Eye (tissue), 1 donor: ENCODE data around the gene CAMK2D.
A peak's percentile ranks its signal among the peaks of the same experiment; 100 is the strongest.

Experiments
- DNase-seq: peaks from one replicate; pipeline ENCODE4 v3.0.0-alpha.2; 2015

CAMK2D gene

GRCh38 chr4:113682730-113683537 is 78.6 kb downstream of the CAMK2D start:
- no peak for DNase-seq

DNA sequence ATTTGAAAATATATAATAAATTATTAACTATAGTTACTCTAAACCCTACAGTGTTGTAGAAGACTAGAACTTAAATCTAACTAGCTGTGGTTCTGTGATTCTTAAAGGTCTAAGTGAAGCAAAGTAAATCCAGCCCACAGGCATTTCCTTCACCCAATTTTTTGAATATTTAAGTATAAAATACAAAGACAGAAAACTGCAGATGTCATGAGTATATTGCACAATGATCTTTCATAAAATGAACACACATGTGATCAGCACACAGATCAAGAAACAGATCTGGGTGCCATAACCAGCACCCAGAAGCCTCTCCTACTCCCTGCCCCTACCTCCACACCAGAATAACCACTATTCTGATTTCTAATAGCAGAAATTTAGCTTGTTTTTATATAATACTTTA is 82.9 kb downstream of the CAMK2D start:
- no peak for DNase-seq

- no peak for DNase-seq
These were observed 84.2 kb downstream of the CAMK2D start for GRCh38 chr4:113677325-113677724.

GRCh38 chr4:113675731-113676697 is 85.5 kb downstream of the CAMK2D start:
- DNase-seq: no peak

GRCh38 chr4:113674733-113675132 is 86.8 kb downstream of the CAMK2D start:
- DNase-seq: peak; percentile 70

DNA sequence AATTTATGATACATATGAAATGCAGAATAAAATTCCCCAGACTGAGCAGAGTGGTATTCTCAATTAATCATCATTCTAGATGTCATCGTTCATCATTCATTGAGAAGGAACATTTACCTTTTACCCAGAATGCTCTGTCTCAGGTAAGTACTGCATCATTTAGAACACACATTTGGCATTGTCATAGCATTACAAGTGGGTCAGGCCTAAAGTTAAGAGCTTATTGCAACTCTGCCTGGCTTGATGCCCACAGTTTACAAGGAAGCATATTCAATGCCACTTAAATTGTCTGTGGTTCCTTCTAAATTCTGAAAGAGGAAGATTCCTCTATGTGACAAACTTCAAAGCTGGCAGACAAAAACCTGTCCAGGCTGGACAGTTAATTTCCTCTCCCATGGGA is 87.3 kb downstream of the CAMK2D start:
- no peak for DNase-seq

DNA sequence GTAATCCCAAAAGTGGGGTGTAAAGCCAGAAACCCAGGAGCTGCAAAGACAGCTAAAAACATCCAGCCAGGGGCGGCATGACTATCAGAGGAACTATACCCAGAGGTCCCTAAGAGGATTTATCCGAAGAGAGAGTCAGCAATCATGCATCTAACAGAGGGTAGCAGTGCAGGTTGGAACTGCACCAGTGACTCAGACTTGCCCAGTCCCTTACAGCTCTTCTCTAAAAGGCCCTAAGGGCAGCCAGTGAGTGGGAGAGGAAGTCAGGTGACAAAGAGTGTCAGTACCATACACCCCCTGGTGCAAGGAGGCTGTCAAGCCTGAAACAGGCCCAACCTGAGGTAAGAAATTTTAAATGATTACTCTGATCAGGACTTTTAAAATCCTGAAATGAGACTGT is 88.1 kb downstream of the CAMK2D start:
- DNase-seq: no peak

DNA sequence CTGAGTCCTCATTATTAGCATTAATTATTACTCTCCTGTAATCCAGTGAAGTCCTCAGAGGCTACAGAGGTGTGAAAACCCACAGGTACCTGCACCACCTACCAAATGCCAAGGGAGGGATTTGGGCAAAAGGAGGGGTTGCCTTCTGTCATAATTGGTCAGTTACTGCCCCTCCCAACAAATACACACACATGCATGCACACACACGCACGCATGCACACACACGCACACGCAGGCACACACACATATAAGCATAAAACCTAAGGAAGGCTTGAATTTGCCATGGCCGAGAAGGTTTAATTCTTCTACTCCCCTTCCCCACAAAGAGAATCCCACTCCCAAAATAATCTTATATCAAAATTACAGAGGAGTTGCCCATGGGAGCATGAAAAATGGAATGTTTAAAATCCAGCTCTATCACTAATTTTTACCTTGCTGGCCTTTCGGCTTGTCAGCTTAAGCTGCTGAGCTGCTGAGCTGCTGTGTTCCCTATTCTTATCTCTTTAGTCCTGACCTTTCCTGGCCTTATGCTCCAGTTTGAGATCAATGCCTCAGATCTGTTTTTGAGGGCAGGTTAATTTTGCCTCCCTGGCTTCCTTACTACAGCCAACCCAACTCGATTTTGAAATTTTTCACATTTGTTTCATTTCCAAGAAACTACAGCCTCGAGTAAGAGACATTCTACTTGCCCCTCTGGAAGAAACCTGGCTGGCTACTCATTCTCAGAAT is 95.0 kb downstream of the CAMK2D start:
- no peak for DNase-seq

DNA sequence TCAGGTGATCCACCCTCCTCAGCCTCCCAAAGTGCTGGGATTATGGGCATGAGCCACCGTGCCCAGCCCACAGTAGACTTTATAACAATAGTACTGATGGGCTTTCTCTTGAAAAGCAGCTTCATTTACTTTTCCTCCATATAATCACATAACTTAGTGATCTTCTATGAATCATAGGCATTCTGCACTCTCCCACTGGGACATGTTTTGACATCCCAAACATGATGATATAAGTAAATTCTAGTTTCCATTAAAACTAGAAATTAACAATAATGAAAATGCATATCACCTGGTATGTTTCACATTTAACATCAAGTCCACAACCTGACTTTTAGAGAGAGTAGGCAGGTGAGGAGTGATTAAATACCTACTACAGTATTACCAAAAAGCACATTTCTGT is 96.5 kb downstream of the CAMK2D start:
- no peak for DNase-seq

- DNase-seq: no peak
These were observed 99.0 kb downstream of the CAMK2D start for GRCh38 chr4:113662581-113662980.

DNA sequence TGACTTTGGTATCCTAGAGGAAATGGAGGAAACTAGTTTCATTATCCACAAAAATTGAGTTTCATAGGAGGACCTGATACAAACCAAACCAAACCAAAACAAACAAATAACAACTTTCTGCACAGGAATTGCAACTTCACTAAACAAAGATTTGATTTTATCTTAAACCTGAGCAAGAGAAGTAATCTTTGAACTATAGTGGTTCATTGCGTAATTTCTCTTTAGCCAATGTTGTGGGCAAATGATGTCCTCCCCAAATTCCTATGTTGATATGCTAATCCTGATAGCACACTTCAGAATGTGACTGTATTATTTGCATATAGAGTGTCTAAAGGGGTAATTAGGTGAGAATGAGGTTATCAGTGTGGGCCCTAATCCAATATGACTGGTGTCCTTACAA is 102.4 kb downstream of the CAMK2D start:
- DNase-seq: no peak

DNA sequence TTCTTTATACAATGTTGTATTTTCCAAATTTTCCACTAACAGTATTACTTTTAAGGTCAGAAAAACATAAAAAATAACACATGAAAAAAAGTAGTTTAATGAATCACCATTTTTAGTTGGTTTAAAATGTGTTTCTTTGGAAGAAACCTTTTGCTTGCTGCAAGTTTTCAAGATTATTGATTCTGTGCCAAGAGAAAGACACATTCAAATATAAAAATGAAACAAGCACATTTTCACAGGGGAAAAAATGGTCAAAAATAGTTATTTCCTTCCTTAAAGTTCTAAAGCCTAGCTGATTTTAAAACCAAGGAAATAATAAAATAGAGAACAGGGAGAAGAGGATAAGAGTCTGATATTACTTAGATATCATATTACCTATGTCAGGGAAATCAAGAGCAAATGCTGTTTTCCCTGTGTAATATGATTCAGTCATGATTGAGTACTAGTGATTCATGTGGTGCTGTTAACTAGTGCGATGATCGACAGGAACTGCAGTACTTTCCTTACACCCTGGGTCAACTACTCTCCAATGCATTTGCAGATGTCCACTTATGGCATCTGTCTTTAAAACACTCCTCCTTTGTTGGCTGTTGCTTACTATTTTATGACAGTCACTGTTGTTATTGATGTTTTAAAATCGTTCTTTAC is 103.8 kb downstream of the CAMK2D start:
- no peak for DNase-seq

GRCh38 chr4:113653871-113654270 is 107.7 kb downstream of the CAMK2D start:
- no peak for DNase-seq

DNA sequence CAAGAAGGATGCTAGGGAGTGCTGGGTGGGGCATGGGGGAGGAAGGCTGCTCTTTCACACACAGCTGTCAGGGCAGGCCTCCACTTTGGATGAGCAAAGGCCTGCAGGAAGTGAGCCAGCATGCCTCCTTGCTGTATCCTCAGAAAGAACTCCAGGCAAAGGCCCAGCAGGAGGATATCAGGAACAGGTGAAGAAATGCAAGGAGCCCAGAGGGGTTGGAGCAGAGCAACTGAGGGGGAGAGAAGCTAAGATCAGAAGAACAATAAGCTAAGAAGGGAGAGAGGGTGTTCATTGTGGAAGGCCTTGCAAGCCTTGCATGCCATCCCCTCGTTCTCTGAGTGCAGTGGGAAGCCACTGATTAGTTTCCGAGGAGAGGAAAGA is 115.1 kb downstream of the CAMK2D start:
- no peak for DNase-seq

GRCh38 chr4:113645771-113646441 is 115.6 kb downstream of the CAMK2D start:
- no peak for DNase-seq

DNA sequence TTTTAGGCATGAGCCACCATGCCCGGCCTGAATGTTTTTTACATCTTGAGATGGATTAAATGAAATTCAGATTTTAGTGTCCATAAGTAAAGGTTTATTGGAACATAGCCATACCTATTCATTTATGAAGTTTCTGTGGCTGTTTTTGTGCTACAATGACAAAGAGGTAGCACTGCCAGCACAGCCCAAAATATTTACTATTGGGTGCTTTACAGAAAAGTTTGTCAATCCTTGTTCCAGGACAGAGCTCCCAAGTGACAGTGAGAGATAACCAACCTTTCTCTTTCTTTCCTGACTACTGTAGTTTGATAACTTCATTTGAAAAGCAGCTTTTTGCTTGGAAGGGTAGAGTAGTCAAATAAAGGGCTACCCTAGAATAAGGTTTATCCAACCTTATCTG is 116.2 kb downstream of the CAMK2D start:
- no peak for DNase-seq

- no peak for DNase-seq
These were observed 117.1 kb downstream of the CAMK2D start for GRCh38 chr4:113644398-113644797.

DNA sequence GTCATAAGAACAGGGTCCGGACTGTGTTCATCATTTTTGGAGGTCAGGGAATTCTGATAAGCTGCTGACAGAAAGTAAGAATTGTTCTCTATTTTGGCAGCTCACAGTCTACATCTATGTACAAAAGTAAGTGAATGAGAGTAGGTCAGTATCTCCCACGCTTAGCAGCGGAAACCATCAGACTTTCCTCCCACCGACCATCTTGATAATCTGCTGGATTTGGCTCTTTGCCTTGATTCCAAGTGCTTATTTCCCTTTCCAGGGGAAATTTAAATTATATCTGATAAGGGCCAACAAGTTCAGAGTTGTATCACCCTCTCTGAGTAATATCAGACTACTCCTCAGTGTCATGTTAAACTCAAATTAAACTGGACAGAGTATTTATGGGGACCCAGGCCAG is 118.0 kb downstream of the CAMK2D start:
- no peak for DNase-seq

DNA sequence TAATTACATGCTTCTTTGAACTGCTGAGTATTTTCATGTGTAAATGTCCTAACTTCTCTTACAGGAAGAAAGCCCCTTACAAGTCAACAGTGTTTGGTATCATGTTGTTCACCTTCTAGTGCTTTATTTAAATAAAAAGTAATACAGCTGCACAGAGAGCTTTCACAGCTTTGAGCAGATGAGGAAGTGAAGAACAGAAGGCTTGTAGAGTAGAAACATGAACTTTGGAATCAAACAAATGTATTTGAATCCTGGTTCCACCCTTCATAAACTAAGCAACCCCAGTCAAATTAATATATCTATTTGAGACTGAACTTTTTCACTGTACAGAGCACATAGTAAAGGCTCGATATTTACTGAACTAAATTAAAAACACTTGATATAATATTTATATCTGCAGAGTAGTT is 120.5 kb downstream of the CAMK2D start:
- no peak for DNase-seq

- DNase-seq: no peak
These were observed 122.2 kb downstream of the CAMK2D start for GRCh38 chr4:113639326-113639725.

DNA sequence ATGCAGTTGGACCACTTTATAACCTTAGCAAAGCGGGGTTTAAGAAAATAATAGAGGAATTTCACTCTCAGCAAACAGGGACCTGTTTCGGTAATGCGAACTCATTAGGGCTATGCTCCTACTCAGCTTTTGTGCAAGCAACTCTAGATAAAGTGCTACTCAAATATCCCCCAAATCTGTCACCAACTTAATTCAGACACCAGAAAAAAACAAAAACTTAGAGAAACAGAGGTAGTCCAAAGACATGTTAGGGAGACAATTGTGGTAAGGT is 123.0 kb downstream of the CAMK2D start:
- no peak for DNase-seq

GRCh38 chr4:113637823-113638561 is 123.5 kb downstream of the CAMK2D start:
- DNase-seq: peak; percentile 81
